Measurements from ENCODE around the gene SYN1. TPM values are rescaled to one million over a fixed set of nuclear protein-coding genes. Genes with fewer than 3 reads are reported as not detected.

SYN1 gene
- total and polyA plus RNA-seq, 4 donors: 0.09 to 2.5 (median 0.60) TPM

DNA sequence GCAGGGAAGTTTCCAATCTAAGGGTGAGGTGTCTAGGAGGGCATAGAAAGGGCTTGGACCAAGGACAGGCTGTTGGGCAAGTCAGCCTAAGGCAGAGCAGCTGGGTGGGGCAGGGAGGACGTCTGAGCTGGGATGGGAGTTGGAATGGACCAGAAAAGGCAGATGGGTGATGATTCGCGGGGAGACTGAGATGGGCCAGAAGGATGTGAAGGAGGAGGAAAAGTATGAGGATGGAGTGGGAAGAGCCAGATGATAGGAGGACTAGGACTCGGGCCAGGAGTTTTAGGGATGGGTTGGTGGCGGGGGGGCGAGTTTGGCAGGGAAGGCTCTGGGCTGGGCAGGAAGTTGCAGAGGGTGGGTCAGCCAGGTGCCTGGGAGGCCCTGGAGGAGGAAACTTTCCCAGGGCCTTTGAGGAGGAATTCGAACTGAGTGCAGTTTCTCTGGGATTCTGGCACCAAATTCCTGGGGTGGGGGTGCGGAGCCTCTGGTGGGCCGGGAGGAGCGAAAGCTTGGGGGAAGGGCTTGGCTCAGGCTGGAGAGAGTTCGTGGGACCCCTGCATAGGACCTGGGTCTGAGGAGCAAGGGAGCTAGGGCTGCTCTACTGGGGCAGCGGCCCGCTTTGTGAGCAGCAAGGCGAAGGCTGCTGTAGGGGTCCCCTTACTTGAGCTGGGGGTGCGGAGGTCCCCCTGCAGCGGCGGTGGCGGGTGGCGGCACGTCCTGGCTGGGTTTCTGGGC lies 46.1 kb downstream of the SYN1 start:
- no peak for DNase-seq (ENCODE audit: low spot score)
- H3K27me3 ChIP-seq (ENCODE audit: control insufficient read depth in 4 of 4, insufficient read depth in 4 of 4, low read length in 3 of 4): no peaks in the 10 kb centered on the region
- H3K9ac ChIP-seq (ENCODE audit: low read depth in 1 of 2, low read length in 2 of 2): no peak overlapping the region
- WGBS: 49% methylated on average over 20 of the region's 20 CpGs
- H3K4me3 ChIP-seq (ENCODE audit: low read depth in 1 of 3, low read length in 3 of 3): no peak overlapping the region
- peaks cover 0 to 11% (median 2%) of the 10 kb centered on the region in 4 donors for H3K4me1 ChIP-seq (ENCODE audit: control insufficient read depth in 4 of 4, insufficient read depth in 4 of 4, low read length in 3 of 4)
- no peak overlapping the region for H3K27ac ChIP-seq (ENCODE audit: low read depth in 1 of 2, low read length in 2 of 2)
- peaks cover 7 to 26% (median 10%) of the 10 kb centered on the region in 4 donors for H3K36me3 ChIP-seq (ENCODE audit: control insufficient read depth in 4 of 4, insufficient read depth in 3 of 4, low read depth in 1 of 4, low read length in 3 of 4)
- H3K9me3 ChIP-seq (ENCODE audit: control insufficient read depth in 4 of 4, low read length in 3 of 4): no peaks in the 10 kb centered on the region
- TF ChIP-seq, protein P1, sequence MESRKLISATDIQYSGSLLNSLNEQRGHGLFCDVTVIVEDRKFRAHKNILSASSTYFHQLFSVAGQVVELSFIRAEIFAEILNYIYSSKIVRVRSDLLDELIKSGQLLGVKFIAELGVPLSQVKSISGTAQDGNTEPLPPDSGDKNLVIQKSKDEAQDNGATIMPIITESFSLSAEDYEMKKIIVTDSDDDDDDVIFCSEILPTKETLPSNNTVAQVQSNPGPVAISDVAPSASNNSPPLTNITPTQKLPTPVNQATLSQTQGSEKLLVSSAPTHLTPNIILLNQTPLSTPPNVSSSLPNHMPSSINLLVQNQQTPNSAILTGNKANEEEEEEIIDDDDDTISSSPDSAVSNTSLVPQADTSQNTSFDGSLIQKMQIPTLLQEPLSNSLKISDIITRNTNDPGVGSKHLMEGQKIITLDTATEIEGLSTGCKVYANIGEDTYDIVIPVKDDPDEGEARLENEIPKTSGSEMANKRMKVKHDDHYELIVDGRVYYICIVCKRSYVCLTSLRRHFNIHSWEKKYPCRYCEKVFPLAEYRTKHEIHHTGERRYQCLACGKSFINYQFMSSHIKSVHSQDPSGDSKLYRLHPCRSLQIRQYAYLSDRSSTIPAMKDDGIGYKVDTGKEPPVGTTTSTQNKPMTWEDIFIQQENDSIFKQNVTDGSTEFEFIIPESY (IDR thresholded peaks at IDR 0.05): no peak
- TF ChIP-seq RAD21 (IDR thresholded peaks at IDR 0.05) (no peak), HNF4A (conservative IDR thresholded peaks at IDR 0.05) (no peak), HNF4G (IDR thresholded peaks at IDR 0.05) (no peak), FOXA2 (IDR thresholded peaks at IDR 0.05) (no peak), EGR1 (IDR thresholded peaks at IDR 0.05; ENCODE audit: low read depth in 2 of 2) (no peak), YY1 (IDR thresholded peaks at IDR 0.05) (no peak), GABPA (IDR thresholded peaks at IDR 0.05 in 1 of 2, conservative IDR thresholded peaks at IDR 0.05 in 1 of 2) (no peak), TAF1 (conservative IDR thresholded peaks at IDR 0.05) (no peak), SP1 (IDR thresholded peaks at IDR 0.05) (no peak), FOXA1 (IDR thresholded peaks at IDR 0.05) (no peak)
- TF ChIP-seq, protein P2, sequence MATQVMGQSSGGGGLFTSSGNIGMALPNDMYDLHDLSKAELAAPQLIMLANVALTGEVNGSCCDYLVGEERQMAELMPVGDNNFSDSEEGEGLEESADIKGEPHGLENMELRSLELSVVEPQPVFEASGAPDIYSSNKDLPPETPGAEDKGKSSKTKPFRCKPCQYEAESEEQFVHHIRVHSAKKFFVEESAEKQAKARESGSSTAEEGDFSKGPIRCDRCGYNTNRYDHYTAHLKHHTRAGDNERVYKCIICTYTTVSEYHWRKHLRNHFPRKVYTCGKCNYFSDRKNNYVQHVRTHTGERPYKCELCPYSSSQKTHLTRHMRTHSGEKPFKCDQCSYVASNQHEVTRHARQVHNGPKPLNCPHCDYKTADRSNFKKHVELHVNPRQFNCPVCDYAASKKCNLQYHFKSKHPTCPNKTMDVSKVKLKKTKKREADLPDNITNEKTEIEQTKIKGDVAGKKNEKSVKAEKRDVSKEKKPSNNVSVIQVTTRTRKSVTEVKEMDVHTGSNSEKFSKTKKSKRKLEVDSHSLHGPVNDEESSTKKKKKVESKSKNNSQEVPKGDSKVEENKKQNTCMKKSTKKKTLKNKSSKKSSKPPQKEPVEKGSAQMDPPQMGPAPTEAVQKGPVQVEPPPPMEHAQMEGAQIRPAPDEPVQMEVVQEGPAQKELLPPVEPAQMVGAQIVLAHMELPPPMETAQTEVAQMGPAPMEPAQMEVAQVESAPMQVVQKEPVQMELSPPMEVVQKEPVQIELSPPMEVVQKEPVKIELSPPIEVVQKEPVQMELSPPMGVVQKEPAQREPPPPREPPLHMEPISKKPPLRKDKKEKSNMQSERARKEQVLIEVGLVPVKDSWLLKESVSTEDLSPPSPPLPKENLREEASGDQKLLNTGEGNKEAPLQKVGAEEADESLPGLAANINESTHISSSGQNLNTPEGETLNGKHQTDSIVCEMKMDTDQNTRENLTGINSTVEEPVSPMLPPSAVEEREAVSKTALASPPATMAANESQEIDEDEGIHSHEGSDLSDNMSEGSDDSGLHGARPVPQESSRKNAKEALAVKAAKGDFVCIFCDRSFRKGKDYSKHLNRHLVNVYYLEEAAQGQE (IDR thresholded peaks at IDR 0.05): no peak
- TF ChIP-seq, protein P3, sequence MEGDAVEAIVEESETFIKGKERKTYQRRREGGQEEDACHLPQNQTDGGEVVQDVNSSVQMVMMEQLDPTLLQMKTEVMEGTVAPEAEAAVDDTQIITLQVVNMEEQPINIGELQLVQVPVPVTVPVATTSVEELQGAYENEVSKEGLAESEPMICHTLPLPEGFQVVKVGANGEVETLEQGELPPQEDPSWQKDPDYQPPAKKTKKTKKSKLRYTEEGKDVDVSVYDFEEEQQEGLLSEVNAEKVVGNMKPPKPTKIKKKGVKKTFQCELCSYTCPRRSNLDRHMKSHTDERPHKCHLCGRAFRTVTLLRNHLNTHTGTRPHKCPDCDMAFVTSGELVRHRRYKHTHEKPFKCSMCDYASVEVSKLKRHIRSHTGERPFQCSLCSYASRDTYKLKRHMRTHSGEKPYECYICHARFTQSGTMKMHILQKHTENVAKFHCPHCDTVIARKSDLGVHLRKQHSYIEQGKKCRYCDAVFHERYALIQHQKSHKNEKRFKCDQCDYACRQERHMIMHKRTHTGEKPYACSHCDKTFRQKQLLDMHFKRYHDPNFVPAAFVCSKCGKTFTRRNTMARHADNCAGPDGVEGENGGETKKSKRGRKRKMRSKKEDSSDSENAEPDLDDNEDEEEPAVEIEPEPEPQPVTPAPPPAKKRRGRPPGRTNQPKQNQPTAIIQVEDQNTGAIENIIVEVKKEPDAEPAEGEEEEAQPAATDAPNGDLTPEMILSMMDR (IDR thresholded peaks at IDR 0.05; ENCODE audit: low read depth, low read length, missing input control): no peak
- TF ChIP-seq, protein P4, sequence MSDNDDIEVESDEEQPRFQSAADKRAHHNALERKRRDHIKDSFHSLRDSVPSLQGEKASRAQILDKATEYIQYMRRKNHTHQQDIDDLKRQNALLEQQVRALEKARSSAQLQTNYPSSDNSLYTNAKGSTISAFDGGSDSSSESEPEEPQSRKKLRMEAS (IDR thresholded peaks at IDR 0.05): no peak
- TF ChIP-seq, protein P5, sequence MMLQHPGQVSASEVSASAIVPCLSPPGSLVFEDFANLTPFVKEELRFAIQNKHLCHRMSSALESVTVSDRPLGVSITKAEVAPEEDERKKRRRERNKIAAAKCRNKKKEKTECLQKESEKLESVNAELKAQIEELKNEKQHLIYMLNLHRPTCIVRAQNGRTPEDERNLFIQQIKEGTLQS (IDR thresholded peaks at IDR 0.05): no peak
